Nephron progenitor cell (in vitro differentiated cells): ENCODE data around the gene ZNF518B.

ENCODE experiments used
- DNase-seq: peaks from one replicate; pipeline ENCODE4 v3.0.0; 2021
- H3K27ac Mint-ChIP-seq: 2 replicates; pipeline ENCODE4 v1.8.0; 2021; ENCODE audit warnings: mild to moderate bottlenecking, moderate library complexity, mixed read lengths
- H3K27me3 Mint-ChIP-seq: 2 replicates; pipeline ENCODE4 v1.8.0; 2021; ENCODE audit warnings: mild to moderate bottlenecking, low read depth, mixed read lengths; ENCODE audit not compliant: poor library complexity
- H3K36me3 Mint-ChIP-seq: 2 replicates; pipeline ENCODE4 v1.8.0; 2021; ENCODE audit warnings: low read depth, mixed read lengths
- H3K4me1 Mint-ChIP-seq: 2 replicates; pipeline ENCODE4 v1.8.0; 2021; ENCODE audit warnings: mixed read lengths
- H3K4me3 Mint-ChIP-seq: 2 replicates; pipeline ENCODE4 v1.8.0; 2021; ENCODE audit warnings: mild to moderate bottlenecking, moderate library complexity, mixed read lengths
- H3K9me3 Mint-ChIP-seq: 2 replicates; pipeline ENCODE4 v1.8.0; 2021; ENCODE audit warnings: mild to moderate bottlenecking, moderate library complexity, mixed read lengths
- TF ChIP-seq, protein P1 (sequence below): fragments of 200-600 bp; sonication (generic); IDR thresholded peaks from 2 replicates; pipeline ENCODE4 v1.5.0; 2021; ENCODE audit warnings: antibody characterized with exemption

Gene ZNF518B

DNA sequence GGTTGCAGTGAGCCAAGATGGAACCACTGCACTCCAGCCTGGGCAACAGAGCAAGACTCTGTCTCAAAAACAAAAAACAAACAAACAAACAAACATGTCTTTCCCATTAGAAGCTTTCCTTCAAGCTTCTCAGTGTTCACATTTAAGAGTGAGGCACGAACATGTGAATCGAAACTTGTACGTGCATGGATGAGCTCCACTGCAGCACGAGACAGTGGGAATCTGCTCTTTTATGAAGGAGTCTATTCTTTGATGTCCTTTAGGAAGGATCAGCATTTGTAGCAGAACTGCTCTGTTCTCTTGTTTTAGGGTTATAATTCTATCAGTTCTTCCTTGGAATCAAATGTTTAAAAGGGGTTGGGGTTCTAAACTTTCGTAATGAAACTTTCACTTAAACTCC, 23.4 kb upstream of the ZNF518B start:
- Mint-ChIP-seq H3K27ac (no peak overlapping the region), H3K27me3 (no peaks in the 10 kb centered on the region)

DNA sequence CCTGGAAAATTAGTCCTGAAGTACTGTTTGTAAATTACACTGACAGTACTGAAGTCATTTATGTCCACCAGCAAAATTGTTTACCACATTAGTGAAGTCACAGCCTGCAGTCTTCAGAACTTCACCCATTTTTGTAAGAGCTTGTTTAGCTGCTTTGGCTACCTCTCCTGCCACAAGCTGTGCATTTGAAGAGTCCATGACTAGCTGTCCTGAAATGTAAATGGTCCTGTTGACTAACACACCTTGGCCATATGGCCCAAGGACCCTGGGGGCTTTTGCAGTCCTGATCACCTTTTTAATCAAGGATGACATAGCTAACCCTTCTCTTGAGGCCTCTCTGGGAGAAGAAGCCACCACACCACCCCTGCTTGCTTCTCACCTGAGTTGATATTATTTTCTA, 21.4 kb upstream of the ZNF518B start:
- H3K4me3 Mint-ChIP-seq, result no peak overlapping the region
- no peak for DNase-seq
- TF ChIP-seq, protein P1, sequence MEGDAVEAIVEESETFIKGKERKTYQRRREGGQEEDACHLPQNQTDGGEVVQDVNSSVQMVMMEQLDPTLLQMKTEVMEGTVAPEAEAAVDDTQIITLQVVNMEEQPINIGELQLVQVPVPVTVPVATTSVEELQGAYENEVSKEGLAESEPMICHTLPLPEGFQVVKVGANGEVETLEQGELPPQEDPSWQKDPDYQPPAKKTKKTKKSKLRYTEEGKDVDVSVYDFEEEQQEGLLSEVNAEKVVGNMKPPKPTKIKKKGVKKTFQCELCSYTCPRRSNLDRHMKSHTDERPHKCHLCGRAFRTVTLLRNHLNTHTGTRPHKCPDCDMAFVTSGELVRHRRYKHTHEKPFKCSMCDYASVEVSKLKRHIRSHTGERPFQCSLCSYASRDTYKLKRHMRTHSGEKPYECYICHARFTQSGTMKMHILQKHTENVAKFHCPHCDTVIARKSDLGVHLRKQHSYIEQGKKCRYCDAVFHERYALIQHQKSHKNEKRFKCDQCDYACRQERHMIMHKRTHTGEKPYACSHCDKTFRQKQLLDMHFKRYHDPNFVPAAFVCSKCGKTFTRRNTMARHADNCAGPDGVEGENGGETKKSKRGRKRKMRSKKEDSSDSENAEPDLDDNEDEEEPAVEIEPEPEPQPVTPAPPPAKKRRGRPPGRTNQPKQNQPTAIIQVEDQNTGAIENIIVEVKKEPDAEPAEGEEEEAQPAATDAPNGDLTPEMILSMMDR, result no peak
- no peaks in the 10 kb centered on the region for H3K27me3 Mint-ChIP-seq
- no peak overlapping the region for H3K27ac Mint-ChIP-seq
- H3K36me3 Mint-ChIP-seq, result no peaks in the 10 kb centered on the region
- H3K9me3 Mint-ChIP-seq, result no peaks in the 10 kb centered on the region
- no peaks in the 10 kb centered on the region for H3K4me1 Mint-ChIP-seq

More for the DNA sequence above, 23.4 kb upstream of the ZNF518B start:
- no peak overlapping the region for H3K4me3 Mint-ChIP-seq
- H3K9me3 Mint-ChIP-seq, result no peaks in the 10 kb centered on the region
- TF ChIP-seq, protein P1, result no peak
- no peaks in the 10 kb centered on the region for H3K4me1 Mint-ChIP-seq
- DNase-seq, result no peak
- H3K36me3 Mint-ChIP-seq, result no peaks in the 10 kb centered on the region

GRCh38 chr4:10470505-10470904, 13.3 kb upstream of the ZNF518B start:
- Mint-ChIP-seq H3K27me3 (no peaks in the 10 kb centered on the region), H3K4me1 (no peaks in the 10 kb centered on the region), H3K27ac (no peak overlapping the region), H3K9me3 (no peaks in the 10 kb centered on the region), H3K36me3 (no peaks in the 10 kb centered on the region), H3K4me3 (no peak overlapping the region)
- TF ChIP-seq, protein P1, result no peak
- no peak for DNase-seq

- peaks cover 32% of the 10 kb centered on the region for H3K9me3 Mint-ChIP-seq
- no peak overlapping the region for H3K4me3 Mint-ChIP-seq
- peaks cover 38% of the 10 kb centered on the region for H3K27me3 Mint-ChIP-seq
- H3K36me3 Mint-ChIP-seq, result no peaks in the 10 kb centered on the region
- H3K4me1 Mint-ChIP-seq, result no peaks in the 10 kb centered on the region
- TF ChIP-seq, protein P1, result no peak
- no peak for DNase-seq
- no peak overlapping the region for H3K27ac Mint-ChIP-seq
Observed at GRCh38 chr4:10466161-10466560, 8.9 kb upstream of the ZNF518B start.

GRCh38 chr4:10462876-10463275, 5.7 kb upstream of the ZNF518B start:
- Mint-ChIP-seq H3K4me1 (no peaks in the 10 kb centered on the region), H3K4me3 (no peak overlapping the region), H3K36me3 (peaks cover 14% of the 10 kb centered on the region), H3K27ac (no peak overlapping the region), H3K27me3 (peaks cover 68% of the 10 kb centered on the region), H3K9me3 (peaks cover 58% of the 10 kb centered on the region)
- TF ChIP-seq, protein P1, result no peak
- no peak for DNase-seq

GRCh38 chr4:10461850-10462400, 4.7 kb upstream of the ZNF518B start:
- Mint-ChIP-seq H3K27me3 (peaks cover 74% of the 10 kb centered on the region), H3K9me3 (peaks cover 63% of the 10 kb centered on the region)
- TF ChIP-seq, protein P1, result no peak

More at GRCh38 chr4:10461850-10462400, 4.7 kb upstream of the ZNF518B start:
- no peak for DNase-seq
- no peak overlapping the region for H3K27ac Mint-ChIP-seq
- H3K4me1 Mint-ChIP-seq, result no peaks in the 10 kb centered on the region
- H3K36me3 Mint-ChIP-seq, result peaks cover 14% of the 10 kb centered on the region
- H3K4me3 Mint-ChIP-seq, result peak overlapping the region; percentile 83
